Stimulated activated CD8-positive, alpha-beta memory T cell treated with anti-CD3 and anti-CD28 coated beads, Interleukin-7, amount 100 ng/mL, for 1 hour (primary cell): Measurements from ENCODE around the gene CCDC112.
A peak's percentile ranks its signal among the peaks of the same experiment; 100 is the strongest.
"Not testable (repeated sequence)": the region's sequence is repeated elsewhere in the genome, so short reads cannot be mapped to it uniquely, and the experiment has no call there.

Source experiments
- DNase-seq, 2 donors: peaks; one replicate each; pipeline ENCODE4 v3.0.0-alpha.2; 2020; ENCODE audit warnings: low read depth in 2 of 2

The CCDC112 gene

GRCh38 chr5:115262321-115263077 lies 34.0 kb downstream of the CCDC112 start, which contains the start of gene PGGT1B:
Gene PGGT1B (minus strand): TSS chr5:115262877. CDS start chr5:115262851, 26 bp downstream.
- DNase-seq, result peak; percentile 36 to 53

DNA sequence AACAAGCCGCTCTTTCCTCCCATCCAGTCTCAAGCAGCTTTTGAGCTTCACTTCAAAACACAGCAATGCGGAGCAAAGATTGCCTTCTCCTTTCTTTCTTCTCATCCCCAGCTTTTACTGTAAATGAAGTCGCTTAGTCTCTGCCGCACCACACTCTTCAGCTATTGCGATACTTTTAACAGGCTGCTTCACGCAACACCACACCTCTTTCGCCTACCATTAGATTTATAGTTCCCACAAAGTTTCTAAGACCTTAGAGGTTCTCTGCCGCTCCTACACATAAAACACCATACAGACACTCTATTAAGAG lies 34.5 kb downstream of the CCDC112 start:
- DNase-seq, result no peak

GRCh38 chr5:115260248-115260647 lies 36.2 kb downstream of the CCDC112 start:
- DNase-seq, result no peak

DNA sequence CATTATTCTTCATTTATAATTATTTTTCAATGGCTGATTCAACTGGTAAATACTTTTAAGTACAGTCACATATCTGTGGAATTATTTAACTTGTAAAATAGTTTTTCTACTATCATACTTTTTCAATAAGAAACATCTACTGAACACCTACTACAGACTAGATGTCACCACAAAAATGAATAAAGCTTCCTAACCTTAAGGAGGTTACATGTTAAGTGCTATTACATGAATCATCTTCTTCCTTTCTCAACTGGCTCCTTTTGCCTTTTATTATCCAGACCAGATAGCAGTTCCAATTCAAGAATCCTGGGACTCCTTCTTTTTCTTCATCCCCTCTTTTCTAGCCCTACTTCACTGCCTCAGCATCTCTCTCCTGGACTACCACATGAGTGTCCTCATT lies 38.5 kb downstream of the CCDC112 start:
- no peak for DNase-seq

GRCh38 chr5:115249379-115249778 lies 47.1 kb downstream of the CCDC112 start:
- DNase-seq, result not testable (repeated sequence)

DNA sequence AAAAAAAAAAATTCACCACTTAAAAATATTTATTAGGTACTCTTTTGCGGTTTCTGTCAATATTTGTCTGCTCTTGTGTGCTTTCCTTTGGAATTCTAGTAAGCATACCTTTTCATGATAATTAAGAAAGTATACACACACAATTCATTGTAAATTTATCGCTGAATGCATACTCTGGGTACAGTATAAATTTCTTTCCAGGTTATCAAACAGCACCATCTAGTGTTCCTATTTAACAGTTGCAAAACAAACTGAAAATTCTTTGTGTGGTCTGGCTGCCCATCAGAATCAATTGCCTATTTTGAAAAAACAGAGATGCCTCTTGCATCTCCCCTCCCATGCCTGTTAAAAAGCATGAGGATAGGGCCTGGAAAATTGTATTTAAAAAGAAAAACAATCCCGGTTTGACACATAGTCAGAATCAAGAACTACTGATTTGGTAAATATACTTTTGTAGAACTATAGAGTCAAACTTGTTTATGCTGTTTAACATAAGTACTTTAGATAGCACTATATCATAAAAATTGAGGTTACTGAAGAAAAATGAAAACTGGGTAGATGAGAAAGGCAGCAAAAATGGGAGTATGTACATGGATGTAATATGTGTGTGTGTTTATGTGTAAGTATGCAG lies 50.0 kb downstream of the CCDC112 start:
- DNase-seq, result no peak

GRCh38 chr5:115243412-115243811 lies 53.0 kb downstream of the CCDC112 start:
- DNase-seq, result no peak

DNA sequence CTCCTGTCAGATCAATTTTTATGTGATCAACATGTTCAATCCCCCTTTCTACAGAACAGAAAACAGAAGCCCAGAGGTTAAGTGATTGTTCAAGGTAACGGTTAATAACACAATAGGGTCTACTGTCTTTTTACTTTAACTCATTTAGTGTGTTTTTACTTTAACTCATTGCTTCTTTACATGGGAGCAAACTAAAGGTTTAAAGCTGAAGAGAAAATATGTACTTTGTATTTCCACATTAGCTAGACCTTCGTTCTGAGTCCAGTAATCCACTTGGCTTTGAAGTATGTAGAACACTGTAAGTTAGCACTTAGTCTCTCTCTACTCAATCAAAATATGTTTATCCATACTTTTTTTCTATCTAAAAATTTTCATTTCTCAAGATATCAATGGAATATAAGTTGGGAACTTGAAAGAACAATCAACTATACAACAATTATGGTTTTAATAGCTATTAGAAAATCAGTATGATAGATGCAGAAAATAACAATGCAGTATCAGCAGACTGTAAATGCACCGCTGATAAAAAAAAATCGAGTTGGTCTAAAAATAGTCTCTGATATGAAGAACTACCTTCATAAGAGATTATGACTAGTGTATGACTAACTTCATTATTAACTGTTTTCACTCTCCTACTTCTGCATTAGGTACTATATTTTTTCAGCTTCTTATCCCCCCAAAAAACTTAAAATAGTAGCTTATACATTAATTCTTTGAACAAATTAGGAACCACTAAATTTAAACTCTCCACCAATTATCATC lies 54.4 kb downstream of the CCDC112 start:
- DNase-seq, result no peak

- no peak for DNase-seq
Observed at GRCh38 chr5:115237066-115237465, 59.4 kb downstream of the CCDC112 start.

DNA sequence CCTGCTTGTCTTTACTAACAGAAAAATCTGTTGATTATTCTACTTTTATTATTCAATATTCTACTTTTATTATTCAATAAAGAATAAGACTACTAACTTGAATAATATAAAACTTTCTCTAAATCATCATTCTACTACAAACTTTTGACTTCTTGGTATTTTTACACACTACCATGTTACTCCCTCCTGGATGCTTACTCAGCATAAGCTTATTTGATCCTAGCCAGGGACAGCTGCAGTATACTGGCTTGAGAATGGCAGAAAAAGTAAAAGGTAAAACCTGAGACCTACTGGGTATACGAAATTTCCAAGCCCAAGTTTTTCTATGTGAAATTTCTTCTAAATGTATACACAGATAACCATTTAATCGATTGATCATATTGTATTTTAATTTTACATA lies 59.9 kb downstream of the CCDC112 start:
- DNase-seq, result no peak

DNA sequence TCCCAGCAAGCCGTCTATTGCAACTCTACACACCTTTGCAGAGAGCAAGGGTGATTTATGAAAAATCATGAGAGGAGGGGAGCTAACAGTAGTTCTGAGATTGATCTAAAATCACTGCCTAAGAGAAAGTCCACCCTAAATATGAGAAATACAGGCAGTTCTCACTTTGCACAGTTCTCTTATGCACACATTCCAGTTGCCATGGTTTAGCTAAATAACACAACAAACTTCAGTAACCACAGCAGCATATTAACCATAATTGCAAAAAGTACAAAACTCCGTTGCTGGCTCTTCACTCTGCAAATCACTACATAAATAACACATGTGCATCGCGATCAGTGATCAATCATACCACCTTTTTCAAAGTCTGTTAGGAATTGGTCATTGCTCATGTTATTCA lies 64.9 kb downstream of the CCDC112 start:
- no peak for DNase-seq

DNA sequence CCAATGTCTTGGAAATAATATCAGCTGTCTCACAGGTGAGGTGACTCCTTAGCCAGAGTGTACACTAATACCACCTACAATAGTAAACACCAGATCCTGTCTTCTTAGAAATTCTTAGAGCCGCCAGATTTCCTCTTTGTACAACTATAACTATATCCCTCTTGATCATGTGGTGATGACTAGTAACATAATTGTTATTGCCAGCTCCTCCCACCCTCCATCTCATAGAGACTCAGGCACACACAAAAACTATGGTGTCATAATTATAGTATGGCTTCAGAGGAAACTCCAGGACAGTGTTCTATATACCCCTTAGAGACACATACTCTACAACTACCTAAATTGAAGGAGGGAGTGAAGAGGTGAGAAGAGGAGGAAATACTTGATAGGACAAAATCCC lies 66.8 kb downstream of the CCDC112 start:
- DNase-seq, result no peak

GRCh38 chr5:115227281-115227680 lies 69.2 kb downstream of the CCDC112 start:
- DNase-seq, result no peak
